Measurements from ENCODE around the gene RTN1.

The RTN1 gene

DNA sequence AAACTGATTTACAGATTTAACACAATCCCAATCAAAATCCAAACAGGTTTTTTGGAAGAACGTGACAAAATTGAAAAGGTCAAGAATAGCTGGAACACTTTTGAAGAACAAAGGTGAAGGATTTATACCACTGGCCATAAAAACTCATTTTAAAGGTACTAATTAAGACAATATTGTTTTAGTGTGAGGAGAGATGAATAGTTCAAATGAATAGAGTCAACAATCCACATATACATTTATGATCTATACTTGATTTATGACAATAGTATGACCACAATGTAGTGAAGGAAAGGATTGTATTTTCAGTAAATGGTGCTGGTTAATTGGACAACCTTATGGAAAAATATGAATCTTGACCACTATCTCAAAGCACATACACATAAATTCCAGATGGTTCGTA is 323.3 kb downstream of the RTN1 start:
- no peak for DNase-seq (ENCODE audit: low read depth)
